ENCODE results near the gene DNAH9. TPM values are rescaled to one million over a fixed set of nuclear protein-coding genes. Genes with fewer than 3 reads are reported as not detected.

Gene DNAH9
- total RNA-seq, 1 experiment from 2014 or later = 0.22 TPM

DNA sequence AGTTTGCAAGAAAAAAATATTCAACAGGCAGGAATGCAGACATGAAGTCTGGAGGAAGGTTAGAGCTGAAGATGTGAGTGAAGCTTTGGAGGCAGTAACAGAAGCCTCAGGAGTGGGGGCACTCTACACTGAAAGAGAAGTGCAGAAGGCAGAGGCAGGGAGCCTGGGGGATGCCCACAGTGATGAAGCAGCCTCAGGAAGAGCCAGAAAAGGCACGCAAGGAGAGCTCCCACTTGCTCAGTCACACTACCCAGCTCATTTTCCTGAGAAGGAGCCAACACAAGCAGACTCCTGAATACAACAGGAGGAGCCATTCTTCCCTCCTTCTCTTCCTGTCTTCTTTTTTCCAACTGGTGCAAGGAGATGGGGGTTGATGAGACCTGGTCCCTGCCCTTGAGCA, 45.1 kb upstream of the DNAH9 start:
- no peak overlapping the region for H3K9ac ChIP-seq (ENCODE audit: extremely low read depth, insufficient read length, low read length)
- no peak overlapping the region for H2BK20ac ChIP-seq (ENCODE audit: low read depth, low read length, poor library complexity, severe bottlenecking)
- no peak overlapping the region for H3K14ac ChIP-seq (ENCODE audit: insufficient read depth, low read length)
- no peaks in the 10 kb centered on the region for H3K9me3 ChIP-seq (ENCODE audit: control insufficient read depth, low read depth, low read length)
- no peak overlapping the region for H4K8ac ChIP-seq (replicated peaks; ENCODE audit: insufficient read length, low read depth, low read length)
- no peaks in the 10 kb centered on the region for H3K79me2 ChIP-seq (ENCODE audit: insufficient read depth, low read length)
- no peaks in the 10 kb centered on the region for H3K23me2 ChIP-seq (ENCODE audit: insufficient read length, low read depth, low read length, poor library complexity, severe bottlenecking)
- H2AK5ac ChIP-seq (ENCODE audit: insufficient read length, low read length) = no peak overlapping the region
- H3K36me3 Mint-ChIP-seq (ENCODE audit: insufficient read depth in 1 of 3, low read depth in 3 of 3) = no peaks in the 10 kb centered on the region
- H3K23ac ChIP-seq (ENCODE audit: insufficient read length, low read depth, low read length) = no peak overlapping the region
- TF ChIP-seq, protein P1, sequence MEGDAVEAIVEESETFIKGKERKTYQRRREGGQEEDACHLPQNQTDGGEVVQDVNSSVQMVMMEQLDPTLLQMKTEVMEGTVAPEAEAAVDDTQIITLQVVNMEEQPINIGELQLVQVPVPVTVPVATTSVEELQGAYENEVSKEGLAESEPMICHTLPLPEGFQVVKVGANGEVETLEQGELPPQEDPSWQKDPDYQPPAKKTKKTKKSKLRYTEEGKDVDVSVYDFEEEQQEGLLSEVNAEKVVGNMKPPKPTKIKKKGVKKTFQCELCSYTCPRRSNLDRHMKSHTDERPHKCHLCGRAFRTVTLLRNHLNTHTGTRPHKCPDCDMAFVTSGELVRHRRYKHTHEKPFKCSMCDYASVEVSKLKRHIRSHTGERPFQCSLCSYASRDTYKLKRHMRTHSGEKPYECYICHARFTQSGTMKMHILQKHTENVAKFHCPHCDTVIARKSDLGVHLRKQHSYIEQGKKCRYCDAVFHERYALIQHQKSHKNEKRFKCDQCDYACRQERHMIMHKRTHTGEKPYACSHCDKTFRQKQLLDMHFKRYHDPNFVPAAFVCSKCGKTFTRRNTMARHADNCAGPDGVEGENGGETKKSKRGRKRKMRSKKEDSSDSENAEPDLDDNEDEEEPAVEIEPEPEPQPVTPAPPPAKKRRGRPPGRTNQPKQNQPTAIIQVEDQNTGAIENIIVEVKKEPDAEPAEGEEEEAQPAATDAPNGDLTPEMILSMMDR (conservative IDR thresholded peaks at IDR 0.05) = no peak
- H2BK120ac ChIP-seq (ENCODE audit: low read depth, low read length, poor library complexity, severe bottlenecking) = no peak overlapping the region
- no peak overlapping the region for H2BK12ac ChIP-seq (ENCODE audit: insufficient read length, low read depth, low read length)
- no peaks in the 10 kb centered on the region; the same call in 1 of the 2 replicates for H3K4me1 ChIP-seq (ENCODE audit: insufficient read depth, low read length)
- H3K9me3 Mint-ChIP-seq = no peaks in the 10 kb centered on the region; a peak in 1 of 5 replicates
- no peak overlapping the region for H3K27ac ChIP-seq (ENCODE audit: insufficient read length, low read depth, low read length)
- H3K4me1 Mint-ChIP-seq = peaks cover 4 to 5% of the 10 kb centered on the region in 2 experiments; a peak in 2 of 4 replicates
- no peak overlapping the region for H3K18ac ChIP-seq (ENCODE audit: insufficient read length, low read depth, low read length)
- H3K4ac ChIP-seq (ENCODE audit: low read depth, low read length) = no peak overlapping the region
- no peak overlapping the region for H3K27ac Mint-ChIP-seq
- H2AFZ ChIP-seq (ENCODE audit: low read length) = no peak overlapping the region
- no peak overlapping the region for H3K4me2 ChIP-seq (ENCODE audit: insufficient read depth, insufficient read length, low read length)
- H4K20me1 ChIP-seq (ENCODE audit: control insufficient read depth, insufficient read depth, insufficient read length) = no peaks in the 10 kb centered on the region
- no peak overlapping the region for H4K91ac ChIP-seq (ENCODE audit: insufficient read length, low read depth, low read length)
- no peak overlapping the region for H3T11ph ChIP-seq (ENCODE audit: low read length)
- H3K4me3 Mint-ChIP-seq = no peak overlapping the region
- H3K27me3 Mint-ChIP-seq (ENCODE audit: low read depth) = peaks cover 4% of the 10 kb centered on the region
- H4K5ac ChIP-seq (ENCODE audit: insufficient read length, low read depth, low read length) = no peak overlapping the region
- H3K79me1 ChIP-seq (ENCODE audit: insufficient read depth, low read depth, low read length, poor library complexity, severe bottlenecking) = no peaks in the 10 kb centered on the region
- no peak overlapping the region for H3K56ac ChIP-seq (ENCODE audit: insufficient read length, low read depth, low read length)
- no peak overlapping the region for H2BK5ac ChIP-seq (ENCODE audit: insufficient read length, low read length)
- H3K27me3 ChIP-seq (ENCODE audit: insufficient read depth, low read length) = no peaks in the 10 kb centered on the region
- H2BK15ac ChIP-seq (ENCODE audit: low read depth, low read length) = no peak overlapping the region
- WGBS (ENCODE audit: extremely low coverage, insufficient read length, low lambda C conversion rate) = no CpG with 5 or more reads among the region's 1 CpG
- no peak for DNase-seq
